ENCODE data around the gene REXO5. TPM values are rescaled to one million over a fixed set of nuclear protein-coding genes. Genes with fewer than 3 reads are reported as not detected.

REXO5 gene
- total and polyA plus RNA-seq, 9 donors: 0.73 to 7.6 (median 3.5) TPM

GRCh38 chr16:20883554-20884239 is 77.4 kb downstream of the REXO5 start:
- peaks cover 10% of the 10 kb centered on the region for H3K4me1 ChIP-seq (ENCODE audit: insufficient read depth)
- intact Hi-C loops (cut with DNase I): no loop called here
- 64 to 69% (median 66%) methylated on average over 5 of the region's 5 CpGs for WGBS, 3 donors

GRCh38 chr16:20884240-20884556 is 77.9 kb downstream of the REXO5 start:
- intact Hi-C loops (cut with DNase I): no loop called here
- Histone ChIP-seq H3K9me3 (no peaks in the 10 kb centered on the region), H3K4me3 (no peak overlapping the region), H3K27ac (no peak overlapping the region), H3K36me3 (no peaks in the 10 kb centered on the region), H3K4me1 (ENCODE audit: insufficient read depth) (peaks cover 8% of the 10 kb centered on the region), H3K27me3 (no peaks in the 10 kb centered on the region)
- 90 to 92% (median 92%) methylated on average over 1 of the region's 1 CpG for WGBS, 3 donors
- DNase-seq: peak in 1 of 5 donors; percentile 30
- TF ChIP-seq EP300 (IDR thresholded peaks at IDR 0.05): no peak
- no peak for TF ChIP-seq POLR2A (IDR thresholded peaks at IDR 0.05)
- TF ChIP-seq CTCF (IDR thresholded peaks at IDR 0.05): no peak

More at GRCh38 chr16:20883554-20884239, 77.4 kb downstream of the REXO5 start:
- TF ChIP-seq POLR2A (IDR thresholded peaks at IDR 0.05) (no peak), CTCF (IDR thresholded peaks at IDR 0.05) (no peak), EP300 (IDR thresholded peaks at IDR 0.05) (no peak)
- Histone ChIP-seq H3K4me3 (no peak overlapping the region), H3K36me3 (no peaks in the 10 kb centered on the region), H3K27me3 (no peaks in the 10 kb centered on the region), H3K27ac (no peak overlapping the region), H3K9me3 (no peaks in the 10 kb centered on the region)
- no peak for DNase-seq

- no peaks in the 10 kb centered on the region for H3K36me3 ChIP-seq
- H3K27ac ChIP-seq: no peak overlapping the region
- intact Hi-C loops (cut with DNase I): no loop called here
- no peak for DNase-seq
- WGBS, 3 donors: 0 to 42% (median 36%) methylated on average over 1 of the region's 1 CpG
- H3K9me3 ChIP-seq: no peaks in the 10 kb centered on the region
- H3K4me3 ChIP-seq: no peak overlapping the region
- peaks cover 5% of the 10 kb centered on the region for H3K4me1 ChIP-seq (ENCODE audit: insufficient read depth)
- no peaks in the 10 kb centered on the region for H3K27me3 ChIP-seq
- TF ChIP-seq POLR2A (IDR thresholded peaks at IDR 0.05) (no peak), CTCF (IDR thresholded peaks at IDR 0.05) (no peak)
Observed at GRCh38 chr16:20886320-20886719, 80.0 kb downstream of the REXO5 start.

- Histone ChIP-seq H3K27me3 (no peaks in the 10 kb centered on the region), H3K27ac (no peak overlapping the region), H3K4me1 (ENCODE audit: insufficient read depth) (peaks cover 5% of the 10 kb centered on the region), H3K9me3 (no peaks in the 10 kb centered on the region), H3K36me3 (no peaks in the 10 kb centered on the region), H3K4me3 (no peak overlapping the region)
- WGBS, 3 donors: 92 to 97% (median 96%) methylated on average over 1 of the region's 1 CpG
- no peak for DNase-seq
- intact Hi-C loops (cut with DNase I): no loop called here
- no peak for TF ChIP-seq CTCF (IDR thresholded peaks at IDR 0.05)
- TF ChIP-seq EP300 (IDR thresholded peaks at IDR 0.05): no peak
- TF ChIP-seq POLR2A (IDR thresholded peaks at IDR 0.05): no peak
Observed at GRCh38 chr16:20887207-20887606, 80.9 kb downstream of the REXO5 start.

Measured in ovary (tissue), 9 donors.